Activated CD8-positive, alpha-beta memory T cell treated with anti-CD3 and anti-CD28 coated beads, Interleukin-2, amount 10 ng/mL, durations not matched to agents 7 days and 5 days (primary cell): Measurements from ENCODE around the gene PAPLN. TPM values are rescaled to one million over a fixed set of nuclear protein-coding genes. Genes with fewer than 3 reads are reported as not detected.
A peak's percentile ranks its signal among the peaks of the same experiment; 100 is the strongest.

ENCODE experiments used
- ATAC-seq: fragments of 150-1000 bp; cut with Tn5 transposase; one replicate; pipeline ENCODE4 v1.10.0; 2021; ENCODE audit warnings: moderate library complexity
- CTCF ChIA-PET: fragments of 350-600 bp; sonication (Branson Sonifier 250); formaldehyde crosslinking; loops from one replicate; lab custom pipeline; 2021; ENCODE audit warnings: antibody characterized with exemption; lab: Charles Lee
- DNase-seq: peaks from one replicate; pipeline ENCODE4 v3.0.0-alpha.2; 2020
- H3K27ac Mint-ChIP-seq: one replicate; pipeline ENCODE4 v1.8.0; 2021; ENCODE audit warnings: mild to moderate bottlenecking, mixed read lengths
- H3K27me3 Mint-ChIP-seq: one replicate; pipeline ENCODE4 v1.8.0; 2021; ENCODE audit warnings: mixed read lengths
- H3K36me3 Mint-ChIP-seq: one replicate; pipeline ENCODE4 v1.8.0; 2021; ENCODE audit warnings: mild to moderate bottlenecking, mixed read lengths
- H3K4me1 Mint-ChIP-seq: one replicate; pipeline ENCODE4 v1.8.0; 2021; ENCODE audit warnings: mixed read lengths
- H3K4me3 Mint-ChIP-seq: one replicate; pipeline ENCODE4 v1.8.0; 2021; ENCODE audit warnings: mild to moderate bottlenecking, moderate library complexity, mixed read lengths
- H3K9me3 Mint-ChIP-seq: one replicate; pipeline ENCODE4 v1.8.0; 2022; ENCODE audit warnings: low read depth, mixed read lengths
- total RNA-seq, 2 experiments: library from RNA; stranded (reverse); gene quantifications; one replicate each; pipeline ENCODE4 v1.2.3, GENCODE V29; 2021

The PAPLN gene
- total RNA-seq, 2 experiments from 2014 or later: 0.73 to 1.8 TPM

DNA sequence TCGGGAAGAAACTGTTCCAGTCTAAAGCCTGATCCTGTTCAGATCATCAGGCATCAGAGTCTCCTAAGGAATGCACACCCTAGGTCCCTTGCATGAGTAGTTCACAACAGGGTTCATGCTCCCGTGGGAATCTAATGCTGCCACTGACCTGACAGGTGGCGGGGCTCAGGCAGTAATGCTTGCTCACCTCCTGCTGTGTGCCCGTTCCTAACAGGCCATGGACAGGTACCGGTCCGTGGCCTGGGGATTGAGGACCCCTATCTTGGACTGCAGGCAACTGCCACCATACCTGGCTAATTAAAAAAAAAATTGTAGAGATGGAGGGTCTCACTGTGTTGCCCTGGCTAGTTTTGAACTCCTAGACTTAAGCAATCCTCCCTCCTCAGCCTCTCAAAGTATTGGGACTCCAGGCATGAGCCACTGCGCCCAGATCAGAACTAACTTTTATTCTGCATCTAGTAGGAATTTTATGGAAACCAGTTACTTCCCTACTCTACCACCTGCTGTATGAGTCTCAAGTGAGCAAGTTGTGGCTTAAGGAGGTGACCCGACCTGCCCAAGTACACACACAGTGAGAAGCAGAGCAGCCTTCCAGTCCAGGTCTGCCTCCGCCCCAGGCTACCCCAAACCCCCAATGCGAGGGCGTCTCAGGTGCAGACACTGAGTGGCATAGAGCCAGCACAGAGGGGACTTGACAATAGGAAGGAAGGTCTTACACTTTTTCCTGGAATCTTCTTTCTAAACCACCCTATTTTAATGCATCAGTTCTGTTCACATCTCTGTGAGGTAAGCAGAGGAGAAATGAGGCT is 2.5 kb upstream of the PAPLN start:
- H3K9me3 Mint-ChIP-seq: no peaks in the 10 kb centered on the region
- CTCF ChIA-PET: no interaction called here

DNA sequence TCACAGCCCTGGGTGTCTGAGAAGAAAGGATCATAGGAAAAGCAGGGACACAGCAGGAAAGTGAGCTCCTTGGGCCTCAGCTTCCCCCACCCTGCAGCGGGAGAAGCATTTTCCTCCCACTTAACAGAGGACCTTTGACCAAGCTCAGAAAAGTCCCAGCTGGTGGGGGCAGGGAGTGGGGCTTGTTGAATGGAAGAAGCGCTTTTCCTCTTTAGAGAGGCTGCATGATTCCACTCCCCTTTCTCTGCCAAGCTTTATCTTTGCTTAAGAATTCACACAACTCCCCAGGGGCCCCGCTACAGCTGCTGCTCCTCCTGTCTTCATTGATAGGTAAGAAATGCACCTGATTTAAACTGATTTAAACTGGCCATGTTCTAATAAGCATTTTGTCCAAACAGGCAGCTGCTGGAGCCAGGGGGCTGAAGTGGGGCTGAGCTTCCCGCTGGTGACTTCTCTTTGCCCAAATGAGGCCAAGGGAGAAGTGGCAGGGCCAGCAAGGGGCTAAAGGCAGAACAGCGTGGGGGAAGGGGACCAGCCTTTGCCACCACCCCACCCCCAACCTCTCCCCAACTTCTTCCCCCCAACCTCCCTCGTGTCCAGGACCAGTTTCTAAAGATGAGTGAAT is 1.7 kb upstream of the PAPLN start:
- no peak overlapping the region for H3K27ac Mint-ChIP-seq
- no peak for ATAC-seq
- CTCF ChIA-PET: no interaction called here
- peaks cover 73% of the 10 kb centered on the region for H3K27me3 Mint-ChIP-seq
- peaks cover 19% of the 10 kb centered on the region for H3K4me1 Mint-ChIP-seq
- no peaks in the 10 kb centered on the region for H3K36me3 Mint-ChIP-seq
- H3K9me3 Mint-ChIP-seq: no peaks in the 10 kb centered on the region
- no peak overlapping the region for H3K4me3 Mint-ChIP-seq
- DNase-seq: no peak

More for the DNA sequence above, 2.5 kb upstream of the PAPLN start:
- ATAC-seq (no peak), DNase-seq (no peak)
- Mint-ChIP-seq H3K36me3 (no peaks in the 10 kb centered on the region), H3K27me3 (peaks cover 66% of the 10 kb centered on the region), H3K4me1 (peaks cover 19% of the 10 kb centered on the region), H3K27ac (no peak overlapping the region), H3K4me3 (no peak overlapping the region)

DNA sequence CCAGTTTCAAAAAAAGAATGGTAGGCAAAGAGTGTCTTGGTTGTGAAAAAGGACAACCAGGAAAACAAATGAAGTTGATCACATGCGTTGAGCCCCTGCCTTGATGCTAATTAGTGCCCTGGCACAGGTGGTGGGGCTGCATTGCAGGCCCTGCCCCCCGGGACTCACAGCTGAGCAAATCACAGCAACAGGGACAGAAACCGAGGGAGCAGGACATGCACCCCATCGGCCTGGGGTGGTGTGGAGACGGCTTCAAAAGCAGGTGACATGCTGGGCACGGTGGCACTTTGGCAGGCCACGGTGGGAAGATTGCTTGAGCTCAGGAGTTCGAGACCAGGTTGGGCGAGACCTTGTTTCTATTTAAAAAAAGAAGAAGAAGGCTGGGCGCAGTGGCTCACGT is 1.1 kb upstream of the PAPLN start:
- peaks cover 78% of the 10 kb centered on the region for H3K27me3 Mint-ChIP-seq
- no peaks in the 10 kb centered on the region for H3K36me3 Mint-ChIP-seq
- CTCF ChIA-PET: no interaction called here
- H3K4me1 Mint-ChIP-seq: peaks cover 19% of the 10 kb centered on the region
- DNase-seq (no peak), ATAC-seq (no peak)
- H3K9me3 Mint-ChIP-seq: no peaks in the 10 kb centered on the region
- no peak overlapping the region for H3K4me3 Mint-ChIP-seq
- no peak overlapping the region for H3K27ac Mint-ChIP-seq

DNA sequence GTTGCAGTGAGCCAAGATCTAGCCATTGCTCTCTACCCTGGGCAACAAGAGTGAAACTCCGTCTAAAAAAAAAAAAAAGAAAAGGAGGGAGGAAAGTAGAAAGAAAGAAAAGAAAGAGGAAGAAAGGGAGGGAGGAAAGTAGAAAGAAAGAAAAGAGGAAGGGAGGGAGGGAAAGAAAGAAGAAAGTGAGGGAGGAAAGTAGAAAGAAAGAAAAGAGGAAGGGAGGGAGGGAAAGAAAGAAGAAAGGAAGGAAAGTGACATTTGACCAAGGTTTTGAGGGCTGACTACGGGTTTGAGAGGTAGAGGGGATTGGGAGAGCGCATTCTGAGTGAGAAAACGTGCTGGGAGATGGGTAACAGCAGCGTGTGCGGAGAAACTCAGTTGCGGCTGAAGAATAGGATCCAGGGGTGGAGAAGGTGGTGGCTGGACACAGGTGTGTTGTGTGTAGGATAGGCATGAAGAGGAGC is 521 bp upstream of the PAPLN start:
- Mint-ChIP-seq H3K4me3 (peak overlapping the region; percentile 45), H3K27me3 (peaks cover 80% of the 10 kb centered on the region), H3K36me3 (no peaks in the 10 kb centered on the region), H3K27ac (no peak overlapping the region), H3K4me1 (peaks cover 19% of the 10 kb centered on the region), H3K9me3 (no peaks in the 10 kb centered on the region)
- ATAC-seq (no peak), DNase-seq (no peak)
- CTCF ChIA-PET: no interaction called here

DNA sequence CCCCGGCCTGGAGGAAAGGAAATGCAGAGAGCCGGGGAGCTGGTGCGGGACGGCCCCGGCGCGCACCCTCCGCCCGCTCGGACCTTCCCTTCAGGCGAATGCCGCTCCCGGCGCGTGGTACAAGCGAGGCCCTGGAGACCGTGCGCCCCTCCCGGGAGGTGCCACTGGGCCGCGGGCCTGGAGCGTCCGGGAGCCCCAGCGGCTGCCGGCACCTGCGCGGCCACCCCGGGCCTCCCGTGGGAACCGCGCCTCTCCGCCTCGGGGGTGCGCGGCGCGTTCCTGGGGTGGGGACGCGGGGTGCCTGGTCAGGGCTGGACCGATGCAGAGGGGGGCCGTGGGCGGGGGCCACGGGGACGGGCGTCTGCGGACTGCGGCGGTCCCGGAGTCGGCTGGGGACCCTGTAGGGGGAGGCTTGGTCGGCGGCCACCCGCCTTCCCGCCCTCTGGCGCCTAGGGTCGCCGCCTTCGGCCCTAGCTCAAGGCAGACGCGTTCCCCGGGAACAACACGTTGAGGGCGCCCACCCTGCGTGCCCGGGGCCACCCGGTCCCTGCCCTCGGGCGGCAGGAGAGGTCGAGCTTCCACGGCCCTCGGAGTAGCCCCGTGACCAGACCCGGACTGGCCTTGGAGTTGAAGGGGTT is 599 bp downstream of the PAPLN start:
- Mint-ChIP-seq H3K4me1 (peaks cover 24% of the 10 kb centered on the region), H3K9me3 (no peaks in the 10 kb centered on the region), H3K27me3 (peaks cover 80% of the 10 kb centered on the region), H3K27ac (no peak overlapping the region), H3K4me3 (peak overlapping the region; percentile 29), H3K36me3 (no peaks in the 10 kb centered on the region)
- DNase-seq: no peak
- CTCF ChIA-PET: interaction anchor here (0.7 to 1.6 kb wide), 3 partner anchors 11 to 234 kb away, joined by 3 to 4 read pairs (median 3); no protein-coding TSS in a partner anchor
- peak; percentile 34 for ATAC-seq

DNA sequence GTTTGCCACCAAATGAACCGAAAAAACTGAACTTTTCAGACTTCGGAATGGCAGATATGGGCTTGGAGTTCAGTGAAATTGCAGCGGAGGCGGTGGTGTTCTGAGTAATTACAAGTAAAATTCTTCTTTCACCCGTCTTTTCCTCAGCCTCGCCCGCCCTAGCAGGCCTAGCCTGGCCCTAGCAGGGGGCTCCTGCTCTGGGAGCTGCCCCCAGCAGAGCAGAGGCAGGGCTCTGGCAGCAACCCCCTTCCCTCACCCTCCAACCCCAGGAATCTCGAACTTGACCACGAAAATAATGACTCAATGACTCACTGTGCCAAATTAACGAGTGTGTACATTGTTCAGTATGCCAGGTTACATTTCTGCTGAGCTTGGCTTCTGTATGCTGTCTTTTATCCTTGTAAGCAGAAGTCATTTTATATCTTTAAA is 1.1 kb downstream of the PAPLN start:
- Mint-ChIP-seq H3K36me3 (no peaks in the 10 kb centered on the region), H3K4me1 (peaks cover 29% of the 10 kb centered on the region), H3K27me3 (peaks cover 78% of the 10 kb centered on the region), H3K9me3 (no peaks in the 10 kb centered on the region), H3K27ac (no peak overlapping the region), H3K4me3 (peak overlapping the region; percentile 29)
- DNase-seq (no peak), ATAC-seq (no peak)
- CTCF ChIA-PET: interaction anchor here (1.6 kb wide), 2 partner anchors 57 to 233 kb away, joined by 3 to 4 read pairs; no protein-coding TSS in a partner anchor

DNA sequence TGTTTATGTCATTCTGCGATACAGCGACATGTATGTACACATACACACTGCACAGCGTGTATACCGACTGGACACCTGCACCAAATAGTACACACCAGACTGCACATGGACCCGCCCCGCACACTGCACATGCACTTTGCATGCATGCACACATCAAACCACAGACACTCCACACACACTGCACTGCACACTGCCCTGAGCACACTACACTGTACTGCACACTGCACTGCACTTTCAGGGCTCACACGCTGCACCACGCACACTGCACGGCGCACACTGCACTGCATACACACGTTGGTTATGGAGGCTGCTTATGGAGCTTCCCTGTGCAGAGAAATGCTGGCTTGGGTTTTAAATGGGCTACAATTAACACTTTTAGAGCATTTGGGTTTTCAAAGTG is 1.6 kb downstream of the PAPLN start:
- peaks cover 78% of the 10 kb centered on the region for H3K27me3 Mint-ChIP-seq
- CTCF ChIA-PET: interaction anchor here (0.7 to 1.6 kb wide), 3 partner anchors 56 to 233 kb away, joined by 3 to 4 read pairs (median 3); no protein-coding TSS in a partner anchor
- H3K27ac Mint-ChIP-seq: no peak overlapping the region
- peaks cover 33% of the 10 kb centered on the region for H3K4me1 Mint-ChIP-seq
- no peaks in the 10 kb centered on the region for H3K36me3 Mint-ChIP-seq
- DNase-seq (no peak), ATAC-seq (no peak)
- H3K4me3 Mint-ChIP-seq: no peak overlapping the region
- H3K9me3 Mint-ChIP-seq: no peaks in the 10 kb centered on the region

DNA sequence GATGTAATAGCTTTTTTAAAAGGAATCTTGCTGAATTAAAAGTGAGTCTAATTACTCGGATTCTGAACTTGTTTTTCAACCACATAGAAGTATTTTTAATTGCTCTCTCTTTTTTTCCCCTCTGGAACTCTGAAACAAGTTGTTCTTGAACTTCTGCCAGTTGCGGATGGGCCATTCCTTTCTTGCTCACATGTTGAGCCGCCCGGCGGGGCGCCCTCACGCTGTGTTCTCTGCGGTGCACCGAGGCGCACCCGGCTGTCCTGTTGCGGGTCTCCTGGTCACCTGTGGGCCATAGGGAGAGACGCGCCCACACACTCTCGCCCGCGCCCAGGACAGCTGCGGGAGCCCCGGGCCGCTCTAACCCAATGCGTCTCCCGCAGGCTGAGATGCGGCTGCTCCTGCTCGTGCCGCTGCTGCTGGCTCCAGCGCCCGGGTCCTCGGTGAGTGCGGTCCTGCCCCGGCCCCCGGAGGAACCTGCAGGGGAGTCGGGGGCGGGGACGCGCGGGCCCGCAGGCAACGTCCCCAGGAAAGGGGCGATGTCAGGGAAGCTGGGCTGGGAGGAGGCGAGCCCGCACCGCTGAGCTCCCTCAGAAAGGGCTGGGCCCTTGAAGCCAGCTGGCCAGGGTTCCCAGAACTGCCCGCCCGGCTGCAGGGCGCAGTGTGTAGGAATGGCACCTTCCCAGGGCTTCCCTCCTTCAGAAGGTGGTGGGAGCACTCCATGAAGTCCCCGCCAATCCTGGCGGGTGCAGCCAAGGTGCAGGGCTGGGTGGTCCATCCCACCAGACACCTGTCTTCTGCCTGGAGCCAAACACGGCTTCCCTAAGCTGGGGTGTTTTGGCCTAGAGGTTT is 2.3 kb downstream of the PAPLN start:
- peaks cover 76% of the 10 kb centered on the region for H3K27me3 Mint-ChIP-seq
- H3K36me3 Mint-ChIP-seq: no peaks in the 10 kb centered on the region
- H3K27ac Mint-ChIP-seq: no peak overlapping the region
- no peak overlapping the region for H3K4me3 Mint-ChIP-seq
- no peak for DNase-seq
- no peaks in the 10 kb centered on the region for H3K9me3 Mint-ChIP-seq
- CTCF ChIA-PET: interaction anchor here (0.7 to 1.6 kb wide), 2 partner anchors 228 to 232 kb away, joined by 3 read pairs; no protein-coding TSS in a partner anchor
- peaks cover 33% of the 10 kb centered on the region for H3K4me1 Mint-ChIP-seq
- no peak for ATAC-seq

DNA sequence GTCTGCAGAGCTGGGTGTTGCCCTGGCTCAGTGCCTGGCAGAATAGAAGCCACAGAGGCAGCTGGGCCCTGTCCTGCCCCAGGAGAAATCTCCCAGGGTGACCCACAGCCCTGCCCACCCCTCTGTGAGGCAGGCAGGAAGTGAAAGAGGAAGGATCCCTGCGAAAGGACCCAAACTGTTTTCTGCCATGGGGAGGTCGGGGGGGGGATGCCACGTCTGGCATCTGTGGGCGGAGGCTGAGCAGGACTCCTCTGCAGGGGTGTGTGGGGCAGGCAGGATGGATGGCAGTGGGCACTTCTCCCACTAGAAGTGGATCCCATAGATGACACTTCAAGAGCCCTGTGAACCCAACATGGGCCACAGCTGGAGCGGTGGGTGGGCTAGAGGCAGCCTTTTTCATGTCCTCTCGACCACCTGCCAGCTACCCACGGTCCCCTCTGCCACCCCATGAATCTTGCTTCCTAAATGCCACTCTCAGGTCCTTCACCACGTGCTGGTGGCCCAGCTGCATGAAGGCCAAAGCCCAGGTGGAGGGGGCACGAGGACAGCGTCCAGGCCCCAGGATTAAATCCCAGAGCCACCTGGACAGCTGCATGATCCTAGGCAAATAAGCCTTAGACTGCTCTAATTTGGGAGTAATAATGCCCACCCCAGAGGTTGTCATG is 3.6 kb downstream of the PAPLN start:
- Mint-ChIP-seq H3K36me3 (no peaks in the 10 kb centered on the region), H3K9me3 (no peaks in the 10 kb centered on the region), H3K4me1 (peaks cover 35% of the 10 kb centered on the region), H3K27me3 (peaks cover 68% of the 10 kb centered on the region), H3K27ac (no peak overlapping the region), H3K4me3 (no peak overlapping the region)
- DNase-seq (no peak), ATAC-seq (no peak)
- CTCF ChIA-PET: interaction anchor here (0.6 kb wide), 1 partner anchor 1894 kb away, joined by 3 read pairs; no protein-coding TSS in a partner anchor

DNA sequence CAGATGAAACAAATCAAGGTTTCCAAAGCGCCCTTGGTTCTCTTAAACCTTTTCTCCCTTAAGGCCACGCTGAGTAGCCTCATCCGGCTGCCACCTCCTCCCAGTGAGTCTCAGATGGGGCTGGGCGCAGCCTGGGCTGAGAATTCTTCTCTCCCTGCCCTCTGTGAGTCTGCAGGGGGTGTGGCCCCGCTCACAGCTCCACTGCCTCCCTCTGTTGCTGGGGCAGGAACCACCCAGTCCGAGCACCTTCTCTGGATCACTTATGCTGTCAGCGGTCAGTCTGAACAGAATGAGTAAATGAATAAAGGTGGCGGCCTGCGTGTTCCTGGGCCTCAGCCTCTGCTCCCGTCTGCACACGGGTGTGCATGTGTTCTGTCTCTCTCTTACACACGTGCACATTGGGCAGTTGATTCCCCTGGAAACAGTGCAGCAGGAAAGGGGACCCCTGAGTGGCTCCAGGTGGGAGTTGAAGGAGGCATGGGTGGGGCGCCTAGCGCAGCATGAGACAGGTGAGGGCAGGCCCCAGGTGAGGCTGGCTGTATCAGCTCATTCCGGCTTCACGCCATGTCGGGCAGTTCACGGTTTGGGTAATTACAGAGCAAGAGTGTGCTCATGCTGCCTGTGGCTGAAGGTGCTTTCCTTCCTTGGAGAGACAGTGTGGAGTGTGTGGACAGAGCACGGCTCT is 4.3 kb downstream of the PAPLN start:
- H3K27me3 Mint-ChIP-seq: peaks cover 61% of the 10 kb centered on the region
- ATAC-seq (no peak), DNase-seq (no peak)
- H3K9me3 Mint-ChIP-seq: no peaks in the 10 kb centered on the region
- CTCF ChIA-PET: no interaction called here
- H3K36me3 Mint-ChIP-seq: no peaks in the 10 kb centered on the region
- no peak overlapping the region for H3K27ac Mint-ChIP-seq
- no peak overlapping the region for H3K4me3 Mint-ChIP-seq
- peaks cover 35% of the 10 kb centered on the region for H3K4me1 Mint-ChIP-seq

DNA sequence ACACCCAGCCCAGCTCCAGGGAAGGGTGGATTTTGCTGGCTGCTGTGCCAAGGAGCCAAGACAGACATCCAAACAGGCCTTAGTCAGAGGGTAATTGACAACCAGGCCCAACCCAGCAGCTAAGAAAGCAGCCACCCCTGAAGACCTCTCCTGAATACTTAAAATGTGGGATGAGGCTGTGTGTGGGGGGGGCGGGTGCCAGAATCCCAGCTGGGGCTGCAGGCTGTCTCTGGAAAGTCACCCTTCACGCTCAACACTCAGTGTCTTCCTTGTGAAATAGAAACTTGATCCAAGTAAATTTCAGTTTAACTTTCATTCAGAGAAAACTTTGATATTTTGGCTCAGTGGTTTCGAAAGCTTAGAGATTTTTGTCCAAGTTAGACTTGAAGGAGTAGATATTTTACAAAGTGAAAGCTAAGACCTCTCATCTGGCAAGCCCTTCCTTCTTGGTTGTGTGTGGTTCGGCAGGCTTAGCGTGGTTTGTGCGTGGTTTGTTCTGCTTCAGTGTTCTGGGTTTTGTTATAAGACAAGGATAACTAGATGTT is 5.1 kb downstream of the PAPLN start:
- no peak for ATAC-seq
- DNase-seq: peak; percentile 52
- peak overlapping the region; percentile 13 for H3K27ac Mint-ChIP-seq

More for the DNA sequence above, 5.1 kb downstream of the PAPLN start:
- peaks cover 36% of the 10 kb centered on the region for H3K4me1 Mint-ChIP-seq
- no peaks in the 10 kb centered on the region for H3K9me3 Mint-ChIP-seq
- CTCF ChIA-PET: interaction anchor here (0.7 kb wide), 1 partner anchor 11 kb away, joined by 3 read pairs; no protein-coding TSS in a partner anchor
- H3K4me3 Mint-ChIP-seq: peak overlapping the region; percentile 1
- H3K27me3 Mint-ChIP-seq: peaks cover 54% of the 10 kb centered on the region
- no peaks in the 10 kb centered on the region for H3K36me3 Mint-ChIP-seq
